Fibroblast of skin of back (primary cell): ENCODE measurements around the gene SUDS3.

Experiments
- DNase-seq: peaks from one replicate; pipeline ENCODE4 v3.0.0-alpha.2; 2013

The SUDS3 gene

DNA sequence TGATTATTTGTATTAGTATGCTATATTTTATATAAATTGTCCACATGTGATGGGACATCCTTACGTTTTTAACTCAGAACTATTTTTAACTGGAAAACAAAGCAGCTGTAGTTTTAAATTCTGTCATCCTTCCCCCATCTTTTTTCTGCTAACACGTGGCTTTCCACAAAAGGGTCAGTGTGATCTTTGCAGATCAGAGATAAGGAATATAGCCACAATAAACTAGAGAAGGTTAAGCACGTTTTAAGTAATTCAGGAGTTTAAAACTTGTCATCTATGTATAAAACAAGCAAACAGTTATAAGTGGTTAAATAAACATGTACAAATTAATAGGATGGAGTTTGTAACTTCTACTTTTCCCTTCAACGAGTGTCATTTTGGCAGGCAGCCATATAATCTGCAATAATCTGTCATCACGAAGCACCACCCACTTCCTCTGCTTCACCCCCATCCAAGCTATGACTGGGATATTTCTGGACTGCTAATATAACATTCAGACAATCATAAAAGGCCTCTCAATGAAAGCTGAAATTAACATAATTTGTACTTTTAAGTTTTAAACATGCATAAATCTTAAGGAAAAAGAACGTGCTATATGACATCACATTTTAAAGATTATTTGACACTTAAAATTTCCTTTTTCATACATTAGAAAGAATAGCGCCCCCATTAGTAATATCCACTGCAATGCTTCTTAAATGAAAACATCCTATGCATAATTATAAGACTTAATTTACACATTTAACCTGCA lies 18.9 kb upstream of the SUDS3 start:
- peak; percentile 75 for DNase-seq

DNA sequence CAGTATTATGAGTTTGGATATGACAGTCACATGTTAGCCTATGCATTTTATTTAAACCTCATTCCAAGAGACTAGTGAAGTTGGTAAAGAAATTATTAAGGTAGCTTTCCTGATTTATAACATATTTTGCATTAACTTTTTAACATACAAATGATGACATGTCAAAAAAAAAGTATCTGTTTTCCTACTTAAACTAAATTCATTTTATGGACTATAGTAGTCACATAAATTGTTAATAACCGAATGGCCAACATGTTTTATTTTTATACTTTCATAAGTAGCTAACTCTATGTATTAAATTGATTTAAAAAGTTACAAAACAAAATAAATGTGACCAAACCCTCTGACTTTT lies 18.4 kb upstream of the SUDS3 start:
- DNase-seq: no peak

DNA sequence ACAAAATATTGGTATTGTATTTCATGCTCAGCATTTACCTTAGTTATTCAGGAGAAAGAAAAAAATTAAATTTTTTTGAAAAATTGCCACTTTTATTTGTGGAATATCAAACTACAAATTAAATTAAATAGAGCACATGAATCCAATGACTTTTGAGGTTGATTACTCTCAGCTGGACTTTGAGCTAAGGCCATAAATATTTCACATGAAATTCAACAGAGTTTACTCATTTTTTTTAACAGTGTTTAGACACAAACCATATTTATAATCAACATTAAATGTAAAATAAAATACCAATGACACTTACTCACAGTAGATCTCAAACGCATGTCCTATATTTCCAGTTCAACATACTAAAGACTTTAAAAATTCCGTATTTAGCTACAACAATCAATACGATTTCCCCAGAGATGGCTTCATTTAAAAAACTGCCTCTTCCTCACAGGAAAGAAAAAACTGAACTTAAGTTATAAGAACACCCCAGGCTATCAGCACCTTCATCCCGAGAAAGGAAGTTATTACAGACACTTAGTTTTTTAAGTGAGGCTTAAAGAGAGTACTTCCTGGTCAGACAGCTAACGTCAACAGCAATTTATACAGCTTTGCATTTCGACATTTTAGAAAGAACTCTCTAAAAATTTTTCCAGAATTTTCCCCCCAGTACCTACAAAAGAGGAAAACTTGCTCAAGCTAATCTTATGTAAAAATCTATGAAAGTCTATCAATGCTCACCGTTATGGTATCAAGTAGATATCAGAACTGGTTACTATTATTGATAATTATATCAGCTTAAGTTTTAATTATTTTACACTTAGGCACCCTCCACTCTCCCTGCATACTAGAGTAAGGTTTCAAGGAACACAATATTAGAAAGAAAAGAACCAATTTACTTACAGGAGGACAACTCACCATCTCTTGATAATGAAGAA lies 17.5 kb upstream of the SUDS3 start:
- DNase-seq: no peak

DNA sequence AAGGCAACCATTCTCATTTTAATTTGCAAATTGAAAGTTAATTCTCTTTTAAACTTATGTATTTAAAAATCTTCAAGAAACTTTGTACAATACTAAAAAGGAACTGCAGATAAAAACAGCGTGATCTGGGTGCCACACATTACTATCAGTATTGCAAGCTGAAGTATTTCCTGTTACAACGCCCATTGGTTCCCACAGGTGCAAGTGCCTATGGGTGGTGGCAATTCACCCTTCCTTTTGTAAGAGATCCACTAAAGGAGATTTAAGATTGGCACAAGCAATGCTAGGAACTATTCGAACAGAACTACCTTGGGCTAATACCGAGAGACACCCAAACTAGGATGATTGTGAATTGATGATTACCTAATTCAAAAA lies 16.8 kb upstream of the SUDS3 start:
- DNase-seq: no peak

DNA sequence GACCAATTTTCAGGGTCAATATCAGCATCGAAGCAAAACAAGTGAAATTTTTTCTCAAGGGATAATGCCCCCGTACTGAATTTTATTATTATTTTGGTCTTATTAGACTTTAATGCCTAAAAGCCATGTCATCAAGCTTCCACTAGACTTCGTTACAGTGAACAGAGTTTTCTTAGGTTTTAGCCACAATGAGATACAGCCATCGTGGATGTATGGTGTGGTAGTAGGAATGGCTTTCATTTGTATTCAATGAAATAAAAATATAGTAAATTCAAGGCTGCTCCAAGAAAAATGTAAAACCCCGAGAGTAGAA lies 15.3 kb upstream of the SUDS3 start:
- no peak for DNase-seq

DNA sequence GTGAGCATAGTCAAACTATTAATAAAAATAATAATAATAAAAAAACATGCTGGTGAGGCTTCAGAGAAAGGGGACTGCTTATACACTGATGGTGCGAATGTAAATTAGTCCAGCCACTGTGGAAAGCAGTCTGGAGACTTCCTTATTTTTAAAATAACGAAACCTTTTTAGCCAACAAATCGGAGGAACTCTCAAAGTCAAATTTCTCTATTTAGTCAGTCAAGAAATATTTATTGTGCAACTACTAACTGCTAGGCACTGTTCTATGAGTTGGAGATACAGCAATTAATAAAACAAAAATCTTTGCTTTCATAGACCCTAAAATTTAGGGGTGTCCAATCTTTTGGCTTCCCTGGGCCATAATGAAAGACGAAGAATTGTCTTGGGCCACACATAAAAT lies 14.5 kb upstream of the SUDS3 start:
- DNase-seq: no peak

DNA sequence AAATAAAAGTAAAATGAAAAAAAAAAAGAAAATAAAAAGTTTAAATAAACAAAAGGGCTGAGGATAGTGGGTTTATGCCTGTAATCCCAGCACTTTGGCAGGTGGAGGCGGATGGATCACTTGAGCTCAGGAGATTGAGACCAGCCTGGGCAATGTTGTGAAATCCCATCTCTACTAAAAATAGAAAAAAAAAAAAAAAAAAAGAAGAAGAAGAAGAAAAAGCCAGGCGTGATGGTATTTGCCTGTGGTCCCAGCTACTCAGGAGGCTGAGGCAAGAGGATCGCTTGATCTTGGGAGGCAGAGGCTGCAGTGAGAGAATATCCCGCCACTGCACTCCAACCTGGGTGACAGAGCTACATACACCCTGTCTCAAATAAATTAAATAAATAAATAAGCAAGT lies 7.5 kb upstream of the SUDS3 start:
- no peak for DNase-seq

DNA sequence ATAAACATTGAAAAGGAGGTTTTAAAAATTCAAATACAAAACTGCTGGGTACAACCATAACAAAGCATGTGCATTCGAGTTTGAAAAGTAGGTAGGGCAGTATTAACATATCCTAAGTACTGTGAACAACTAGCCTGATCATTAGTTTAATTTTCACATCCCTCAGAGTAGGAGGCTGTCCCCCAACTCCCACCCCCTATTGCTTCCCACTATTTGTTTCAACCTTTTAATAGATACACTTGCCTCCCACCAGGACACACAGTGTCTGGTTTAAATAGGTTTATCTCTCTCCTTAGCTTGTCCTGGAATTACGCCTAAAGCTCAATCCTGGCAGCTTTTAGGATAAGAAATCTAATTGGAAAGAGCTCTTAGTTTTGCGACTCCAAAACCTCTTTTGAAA lies 5.8 kb upstream of the SUDS3 start:
- DNase-seq: no peak

DNA sequence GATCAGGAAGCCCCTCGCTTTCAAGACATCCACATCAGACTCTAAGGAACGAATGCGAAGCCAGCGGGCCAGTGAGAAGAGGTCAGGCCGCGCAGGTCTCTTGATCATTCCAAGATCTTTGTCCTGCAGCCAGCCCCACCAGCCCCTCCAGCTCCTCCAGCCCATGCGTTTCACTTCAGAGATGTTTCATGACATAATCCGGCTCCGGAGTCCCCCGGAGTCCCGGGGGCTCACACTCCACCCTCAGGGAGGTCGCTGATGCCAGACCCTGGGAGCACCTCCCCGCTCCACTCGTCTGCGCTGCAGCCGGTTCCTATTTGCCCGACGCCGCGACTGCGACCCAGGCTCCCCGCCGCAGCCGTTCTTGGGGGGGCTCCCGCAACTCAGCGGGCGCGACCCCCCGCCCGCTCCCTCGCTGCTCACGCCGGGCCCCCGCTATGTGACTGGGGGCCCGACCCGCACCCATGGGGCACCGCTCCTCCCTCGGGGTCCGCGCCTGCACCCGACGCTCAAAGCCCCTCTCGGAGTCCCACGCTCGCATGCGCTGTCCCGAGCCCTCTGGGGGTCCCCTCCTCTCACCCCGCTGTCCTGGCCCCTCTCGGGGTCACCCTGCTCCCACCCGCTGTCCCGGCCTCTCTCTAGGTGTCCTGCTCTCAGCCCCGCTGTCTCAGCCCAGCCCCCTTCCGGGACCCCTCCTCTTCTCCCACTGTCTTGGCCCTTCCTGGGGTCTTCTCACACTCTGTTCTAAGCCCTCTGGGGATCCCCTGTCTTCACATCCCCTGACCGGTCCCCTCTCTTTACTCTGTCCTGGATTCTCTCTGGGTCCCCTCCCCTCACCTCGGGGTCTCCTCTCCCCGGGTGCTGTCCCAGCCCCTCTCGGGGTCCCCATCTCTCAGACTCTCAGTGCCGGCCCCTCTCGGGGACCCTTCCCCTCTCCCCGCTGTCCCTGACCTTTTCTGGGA lies 4.8 kb upstream of the SUDS3 start:
- DNase-seq: peak; percentile 20

DNA sequence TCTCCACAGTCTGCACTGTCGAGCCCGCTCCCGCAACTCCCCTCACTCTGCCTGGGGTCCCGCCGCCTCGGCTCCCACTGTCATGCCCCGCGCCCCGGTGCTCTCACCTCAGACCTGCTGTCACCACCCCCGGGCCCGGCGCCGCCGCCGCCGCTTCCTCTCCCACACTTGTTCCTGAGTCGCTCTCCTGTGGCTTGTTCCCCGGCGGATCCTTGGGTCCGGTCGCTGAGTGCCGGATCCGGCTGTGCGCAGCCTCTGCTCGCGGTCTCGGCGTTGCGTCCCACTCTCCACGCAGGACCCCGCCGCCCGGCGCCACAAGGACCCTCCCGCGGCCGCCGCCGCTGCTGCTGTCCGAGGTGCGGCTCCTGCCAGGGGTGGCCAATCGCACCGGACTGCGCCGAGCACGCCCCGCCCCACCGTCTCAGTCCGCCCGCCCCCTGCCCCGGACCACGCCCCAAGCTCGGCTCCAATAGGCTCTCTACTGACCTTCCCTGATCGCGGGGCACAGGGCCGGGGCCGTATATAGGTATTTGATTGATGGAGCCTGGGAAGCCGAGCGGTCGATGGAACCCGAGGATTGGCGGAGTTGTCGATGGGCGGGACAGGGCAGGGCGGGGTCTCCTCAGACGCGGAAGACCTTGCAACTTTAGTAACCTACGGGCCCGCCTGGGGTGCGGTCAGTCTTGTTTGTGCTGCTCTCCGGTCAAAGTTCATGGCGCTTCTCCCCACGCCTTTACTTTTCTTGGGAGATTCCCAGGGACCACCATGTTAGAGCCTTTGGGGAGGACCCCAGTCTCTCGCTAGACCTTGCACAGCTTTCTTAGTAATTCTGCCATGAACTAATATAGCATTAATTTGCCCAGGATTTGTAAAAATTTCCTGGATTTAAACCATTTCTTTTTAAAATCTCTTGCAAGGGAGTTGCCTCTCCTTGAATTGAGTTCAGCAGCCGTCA lies 3.5 kb upstream of the SUDS3 start, which contains the start of gene TAOK3:
TAOK3 (minus strand) TSS at position 367 of the 955 bp plus-strand sequence. CDS start 117,340 bp downstream, outside the sequence.
- DNase-seq: peak; percentile 99

DNA sequence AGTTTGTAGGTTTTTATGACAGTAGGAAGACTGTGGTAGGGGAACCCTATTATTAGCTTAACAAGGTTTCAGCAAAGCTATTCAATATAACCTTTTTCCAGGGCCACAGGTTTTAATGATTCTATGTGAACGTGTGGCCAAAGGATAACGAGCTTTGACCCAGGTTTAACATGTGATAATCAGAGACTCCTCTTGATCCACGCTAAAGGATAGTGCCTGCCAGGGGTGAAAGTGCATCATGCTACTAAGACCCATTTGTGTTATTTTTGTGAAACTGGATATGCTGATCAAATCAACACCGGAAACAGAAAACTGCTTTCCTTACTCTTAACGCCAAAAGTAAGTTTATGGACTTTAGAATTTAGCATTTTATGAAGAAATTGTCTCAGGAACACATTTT lies 2.7 kb upstream of the SUDS3 start:
- no peak for DNase-seq

DNA sequence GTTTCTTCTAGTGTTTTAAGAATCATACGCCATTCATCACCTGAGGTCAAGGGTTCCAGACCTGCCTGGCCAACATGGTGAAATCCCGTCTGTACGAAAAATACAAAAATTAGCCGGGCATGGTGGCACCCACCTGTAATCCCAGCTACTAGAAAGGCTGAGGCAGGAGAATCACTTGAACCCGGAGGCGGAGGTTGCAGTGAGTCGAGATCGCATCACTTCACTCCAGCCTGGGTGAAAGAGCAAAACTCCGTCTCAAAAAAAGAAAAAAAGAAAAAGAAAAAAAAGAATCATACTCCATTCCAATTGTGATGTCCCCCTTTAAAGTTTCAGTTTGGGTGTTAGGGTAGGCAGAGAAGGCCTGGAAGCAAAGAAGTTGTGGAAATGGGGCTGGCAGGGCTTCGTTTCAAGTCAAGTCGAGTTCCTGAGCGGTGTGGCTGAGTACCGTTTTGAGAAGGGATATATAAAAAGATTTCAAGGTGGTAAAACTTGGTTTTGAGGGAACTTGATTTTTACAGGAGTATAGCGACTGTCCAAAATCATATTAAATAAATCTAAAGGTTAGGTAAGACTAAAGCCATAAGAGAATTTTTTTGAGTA lies 2.1 kb upstream of the SUDS3 start:
- no peak for DNase-seq

DNA sequence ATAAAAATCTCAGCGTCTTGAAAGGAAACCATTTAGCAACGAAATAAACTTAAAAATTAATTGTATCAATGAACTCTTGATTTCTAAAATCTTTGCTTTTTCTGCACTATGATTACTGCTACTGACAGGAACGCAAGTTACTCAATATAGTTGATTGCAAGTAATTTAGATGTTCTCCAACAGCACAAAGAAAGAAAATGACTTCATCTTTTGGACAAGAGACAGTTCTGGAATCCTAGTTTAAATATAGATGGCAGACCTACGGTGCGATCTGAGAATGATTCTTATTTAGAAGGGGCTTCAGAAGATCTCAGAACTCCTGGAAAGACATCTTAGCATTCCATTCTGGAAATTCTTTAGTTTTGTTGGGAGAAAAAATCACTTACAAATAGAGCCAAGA lies 1.4 kb upstream of the SUDS3 start:
- no peak for DNase-seq

DNA sequence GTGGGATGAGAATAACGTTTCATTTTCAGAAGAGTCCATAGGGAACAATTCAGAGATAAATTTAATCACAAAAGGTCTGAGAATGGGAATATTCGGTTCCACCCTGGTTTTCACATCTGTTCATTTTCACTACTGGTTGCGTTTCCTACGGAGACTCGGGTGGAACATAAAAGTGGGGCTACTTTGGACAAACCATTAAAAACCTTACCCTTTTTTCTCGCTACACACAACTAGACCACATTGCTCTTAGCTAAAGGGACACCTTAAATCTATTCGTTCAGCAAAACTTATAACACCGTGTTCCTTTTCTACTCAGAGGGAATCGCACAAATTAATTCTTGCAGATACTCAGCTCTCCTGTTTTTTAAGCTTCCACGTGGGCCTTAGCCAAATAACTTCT lies 1.0 kb upstream of the SUDS3 start:
- no peak for DNase-seq

DNA sequence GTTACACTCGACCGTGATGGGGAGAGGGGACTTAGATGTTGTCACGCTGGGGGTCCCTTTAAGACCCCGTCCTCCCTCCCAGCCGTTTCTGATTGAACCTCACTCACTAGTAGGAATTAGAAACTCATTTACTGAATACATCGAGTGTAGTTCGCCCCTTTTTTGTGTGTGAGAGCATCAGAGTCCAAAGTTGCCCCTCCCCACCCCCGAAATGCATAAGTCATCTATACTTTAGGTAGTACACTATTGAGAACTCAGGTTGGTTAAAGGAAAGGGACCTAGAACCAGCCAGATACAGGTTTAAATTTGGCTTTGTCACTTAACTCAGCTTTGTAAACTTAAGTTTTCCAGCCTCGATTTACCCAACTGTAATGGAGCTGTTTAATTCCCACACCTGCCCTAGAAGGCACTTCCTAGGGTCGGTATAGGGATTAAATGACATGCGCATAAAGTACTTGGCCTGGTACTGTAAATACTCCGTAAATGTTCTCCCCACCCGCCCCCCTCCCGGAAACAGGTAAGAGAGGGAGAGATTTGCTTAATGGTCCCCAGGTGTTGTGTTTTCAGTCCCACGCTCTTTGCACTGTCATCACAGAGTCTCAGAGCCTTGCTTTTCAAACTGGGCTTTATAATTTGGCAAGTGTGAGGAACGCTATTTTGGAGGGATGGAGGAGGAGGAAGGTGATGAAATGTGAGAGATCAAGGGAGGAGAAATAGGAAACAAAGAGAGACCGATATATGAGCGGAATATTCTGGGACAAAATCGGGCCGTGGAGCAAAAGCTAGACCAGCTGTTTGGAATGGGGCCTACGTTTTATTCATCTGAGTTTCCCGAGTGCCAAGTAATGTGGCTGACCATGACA lies 897 bp downstream of the SUDS3 start:
- no peak for DNase-seq

DNA sequence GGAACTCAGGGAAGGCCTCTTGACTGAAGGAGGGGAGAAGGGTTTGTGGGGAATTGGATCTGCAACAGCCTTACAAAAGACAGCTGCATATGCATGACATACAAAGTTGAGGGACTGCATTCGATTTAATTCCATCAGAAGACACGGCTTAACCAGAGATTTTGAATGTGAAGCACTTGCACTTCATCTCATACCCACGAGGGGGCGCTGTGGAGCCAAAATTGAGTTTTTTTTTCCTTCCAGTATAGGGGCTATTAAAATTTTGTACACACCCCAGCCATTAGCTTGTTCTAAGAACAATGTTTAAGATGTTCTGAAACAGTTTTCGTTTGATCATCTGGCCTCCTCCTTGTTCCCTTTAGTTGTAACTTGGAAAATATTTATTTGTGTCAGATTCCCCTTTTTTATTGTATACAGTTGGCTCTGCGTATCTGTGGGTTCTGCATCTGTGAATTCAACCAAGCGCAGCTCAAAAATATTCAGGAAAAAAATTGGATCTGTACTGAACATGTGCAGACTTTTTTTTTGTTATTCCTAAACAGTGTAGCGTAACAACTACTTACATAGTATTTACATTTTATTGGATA lies 1.6 kb downstream of the SUDS3 start:
- peak; percentile 48 for DNase-seq

DNA sequence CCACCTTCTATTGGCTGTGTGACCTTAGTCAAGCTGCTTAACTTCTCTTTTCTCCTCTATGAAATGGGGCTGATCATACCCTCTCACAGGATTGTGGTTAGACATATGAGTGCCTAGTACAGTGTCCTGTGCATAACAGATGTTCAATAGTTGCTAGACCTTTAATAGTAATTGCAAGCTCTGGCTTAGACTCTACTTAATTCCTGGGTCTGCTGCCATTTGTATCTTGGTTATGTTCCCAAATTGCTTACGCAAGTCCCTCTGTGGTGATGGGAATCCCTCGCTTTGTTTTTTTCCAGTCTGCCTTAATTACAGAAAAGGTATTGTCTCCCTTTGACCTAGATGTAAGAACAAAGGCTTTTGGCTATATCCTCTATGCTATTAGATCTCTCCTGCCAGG lies 15.1 kb downstream of the SUDS3 start:
- DNase-seq: no peak

DNA sequence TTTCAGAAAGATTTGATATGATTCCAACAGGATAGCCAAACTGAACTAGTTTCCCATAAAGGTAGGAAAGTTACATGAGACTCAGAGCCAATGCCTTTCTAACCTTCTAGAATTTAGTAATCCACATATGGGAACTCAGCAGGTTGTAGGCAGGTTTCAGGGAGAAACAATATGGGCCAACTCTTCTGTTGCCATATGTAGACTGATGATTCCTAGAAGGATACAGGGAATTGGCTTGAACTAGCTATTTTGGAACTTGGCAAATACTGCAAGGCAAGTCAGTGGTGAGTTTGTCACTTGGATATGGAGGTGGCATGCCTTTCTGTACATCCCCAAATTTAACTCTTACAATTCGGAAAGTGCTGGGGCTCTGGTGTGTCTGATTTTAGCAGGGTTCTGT lies 15.5 kb downstream of the SUDS3 start:
- DNase-seq: no peak

DNA sequence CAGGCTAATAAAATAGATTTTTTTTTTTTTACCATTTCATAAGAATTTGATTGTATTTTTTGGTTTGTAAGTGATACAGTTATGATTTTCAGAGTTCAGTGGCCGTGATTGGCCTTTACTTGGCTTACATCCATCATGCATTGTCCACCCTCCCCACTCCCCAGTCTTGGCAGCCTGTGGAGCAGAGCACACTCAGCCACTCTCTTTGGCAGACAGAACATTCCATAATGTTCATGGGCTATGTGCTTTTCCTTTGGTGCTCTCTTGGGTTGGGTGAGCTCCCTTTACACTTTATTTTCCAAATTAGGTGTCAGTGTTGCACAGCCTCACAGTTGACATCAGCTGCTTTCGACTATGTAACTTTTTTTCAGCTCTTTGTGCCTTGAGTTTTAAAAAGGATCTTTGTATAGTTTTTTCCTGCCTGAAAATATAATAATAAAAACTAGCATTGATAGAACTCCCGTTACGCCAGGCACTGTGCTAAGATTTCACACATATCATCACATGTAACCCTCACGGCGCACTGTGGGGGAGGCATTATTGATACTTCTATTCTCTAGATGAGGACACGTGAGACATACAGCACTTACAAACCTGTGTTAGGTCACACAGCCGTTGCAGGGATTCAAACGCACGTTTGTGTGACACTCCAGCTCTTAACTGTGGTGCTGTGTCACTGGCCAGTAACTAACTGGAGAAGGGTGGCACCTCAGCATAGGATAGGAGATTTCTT lies 21.5 kb downstream of the SUDS3 start:
- DNase-seq: no peak
